ENCODE data around the gene PELI2. TPM values are rescaled to one million over a fixed set of nuclear protein-coding genes. Genes with fewer than 3 reads are reported as not detected.
A peak's percentile ranks its signal among the peaks of the same experiment; 100 is the strongest.

PELI2 gene
- total RNA-seq, 1 donor from 2014 or later: 8.7 TPM

- no peaks in the 10 kb centered on the region for H3K9me3 Mint-ChIP-seq (ENCODE audit: low read depth)
- H3K27me3 Mint-ChIP-seq (ENCODE audit: low read depth): no peaks in the 10 kb centered on the region
- H3K36me3 Mint-ChIP-seq (ENCODE audit: low read depth): no peaks in the 10 kb centered on the region
- no peak overlapping the region for H3K4me3 Mint-ChIP-seq (ENCODE audit: unreplicated experiment)
- no peak for TF ChIP-seq CTCF (IDR thresholded peaks at IDR 0.05)
- peaks cover 18% of the 10 kb centered on the region for H3K4me1 Mint-ChIP-seq (ENCODE audit: low read depth)
- H3K27ac Mint-ChIP-seq (ENCODE audit: unreplicated experiment): no peak overlapping the region
- DNase-seq (ENCODE audit: low spot score): no peak
These were observed 215.4 kb downstream of the PELI2 start for GRCh38 chr14:56333359-56334292.

- Mint-ChIP-seq H3K9me3 (ENCODE audit: low read depth) (no peaks in the 10 kb centered on the region), H3K4me3 (ENCODE audit: unreplicated experiment) (no peak overlapping the region), H3K4me1 (ENCODE audit: low read depth) (peaks cover 18% of the 10 kb centered on the region), H3K27ac (ENCODE audit: unreplicated experiment) (no peak overlapping the region), H3K27me3 (ENCODE audit: low read depth) (no peaks in the 10 kb centered on the region), H3K36me3 (ENCODE audit: low read depth) (no peaks in the 10 kb centered on the region)
- no peak for DNase-seq (ENCODE audit: low spot score)
- TF ChIP-seq CTCF (IDR thresholded peaks at IDR 0.05): no peak
These were observed 216.2 kb downstream of the PELI2 start for GRCh38 chr14:56334458-56334857.

GRCh38 chr14:56338674-56339073, 220.5 kb downstream of the PELI2 start:
- H3K27me3 Mint-ChIP-seq (ENCODE audit: low read depth): no peaks in the 10 kb centered on the region

GRCh38 chr14:56339855-56340701, 221.9 kb downstream of the PELI2 start:
- DNase-seq (ENCODE audit: low spot score): no peak
- H3K9me3 Mint-ChIP-seq (ENCODE audit: low read depth): no peaks in the 10 kb centered on the region
- no peak overlapping the region for H3K4me3 Mint-ChIP-seq (ENCODE audit: unreplicated experiment)
- peaks cover 33% of the 10 kb centered on the region for H3K4me1 Mint-ChIP-seq (ENCODE audit: low read depth)
- peak; percentile 89 for TF ChIP-seq CTCF (IDR thresholded peaks at IDR 0.05)
- peak overlapping the region; percentile 23 for H3K27ac Mint-ChIP-seq (ENCODE audit: unreplicated experiment)
- H3K36me3 Mint-ChIP-seq (ENCODE audit: low read depth): no peaks in the 10 kb centered on the region
- H3K27me3 Mint-ChIP-seq (ENCODE audit: low read depth): no peaks in the 10 kb centered on the region

More at GRCh38 chr14:56338674-56339073, 220.5 kb downstream of the PELI2 start:
- H3K9me3 Mint-ChIP-seq (ENCODE audit: low read depth): no peaks in the 10 kb centered on the region
- H3K36me3 Mint-ChIP-seq (ENCODE audit: low read depth): no peaks in the 10 kb centered on the region
- no peak overlapping the region for H3K4me3 Mint-ChIP-seq (ENCODE audit: unreplicated experiment)
- peaks cover 39% of the 10 kb centered on the region for H3K4me1 Mint-ChIP-seq (ENCODE audit: low read depth)
- TF ChIP-seq CTCF (IDR thresholded peaks at IDR 0.05): no peak
- no peak overlapping the region for H3K27ac Mint-ChIP-seq (ENCODE audit: unreplicated experiment)
- DNase-seq (ENCODE audit: low spot score): no peak

- Mint-ChIP-seq H3K9me3 (ENCODE audit: low read depth) (no peaks in the 10 kb centered on the region), H3K27ac (ENCODE audit: unreplicated experiment) (no peak overlapping the region), H3K4me1 (ENCODE audit: low read depth) (peaks cover 33% of the 10 kb centered on the region), H3K27me3 (ENCODE audit: low read depth) (no peaks in the 10 kb centered on the region), H3K4me3 (ENCODE audit: unreplicated experiment) (no peak overlapping the region), H3K36me3 (ENCODE audit: low read depth) (no peaks in the 10 kb centered on the region)
- TF ChIP-seq CTCF (IDR thresholded peaks at IDR 0.05): no peak
- no peak for DNase-seq (ENCODE audit: low spot score)
These were observed 222.7 kb downstream of the PELI2 start for GRCh38 chr14:56340932-56341331.

All from chondrocyte (in vitro differentiated cells).